Astrocyte of the cerebellum (primary cell): ENCODE results near the gene DISC1.
"Not testable (repeated sequence)": the region's sequence is repeated elsewhere in the genome, so short reads cannot be mapped to it uniquely, and the experiment has no call there.

Experiments used
- DNase-seq: peaks from one replicate; pipeline ENCODE4 v3.0.0-alpha.2; 2011; ENCODE audit warnings: low read depth
- H3K4me3 ChIP-seq: 2 replicates; pipeline ENCODE4 v1.5.1; 2011; ENCODE audit warnings: mild to moderate bottlenecking, low read depth, low read length, moderate library complexity
- CTCF ChIP-seq: IDR thresholded peaks from 2 replicates; pipeline ENCODE4 v1.5.1; 2012; ENCODE audit warnings: low read length, low read depth, moderate library complexity, mild to moderate bottlenecking; ENCODE audit errors: missing control alignments
- in situ Hi-C: cut with HindIII; loops from 2 replicates; pipeline ENCODE4 v1.10.0; 2017; ENCODE audit warnings: low sequenced_read_pairs

Gene DISC1

GRCh38 chr1:231724041-231724440 is 97.5 kb downstream of the DISC1 start:
- in situ Hi-C loops = no loop called here
- no peak for TF ChIP-seq CTCF
- no peak overlapping the region for H3K4me3 ChIP-seq

GRCh38 chr1:231724876-231725647 is 98.5 kb downstream of the DISC1 start:
- peak; percentile 20 for DNase-seq
- peak; percentile 50 for TF ChIP-seq CTCF
- in situ Hi-C loops = no loop called here
- no peak overlapping the region for H3K4me3 ChIP-seq

More at GRCh38 chr1:231724041-231724440, 97.5 kb downstream of the DISC1 start:
- DNase-seq = no peak

- no peak overlapping the region for H3K4me3 ChIP-seq
- no peak for TF ChIP-seq CTCF
- in situ Hi-C loops = no loop called here
- no peak for DNase-seq
Measured at GRCh38 chr1:231727171-231727570, 100.6 kb downstream of the DISC1 start.

- in situ Hi-C loops, DNase-seq, H3K4me3 ChIP-seq: not testable (repeated sequence)
Measured at GRCh38 chr1:231728987-231729386, 102.4 kb downstream of the DISC1 start.

- TF ChIP-seq CTCF = no peak
- no peak overlapping the region for H3K4me3 ChIP-seq
- in situ Hi-C loops = no loop called here
- DNase-seq = peak; percentile 8
Measured at GRCh38 chr1:231729544-231729943, 103.0 kb downstream of the DISC1 start.

- in situ Hi-C loops = no loop called here
- no peak for DNase-seq
- no peak overlapping the region for H3K4me3 ChIP-seq
- no peak for TF ChIP-seq CTCF
Measured at GRCh38 chr1:231731268-231731667, 104.7 kb downstream of the DISC1 start.

- in situ Hi-C loops = no loop called here
Measured at GRCh38 chr1:231733063-231733462, 106.5 kb downstream of the DISC1 start.

More at GRCh38 chr1:231733063-231733462, 106.5 kb downstream of the DISC1 start:
- DNase-seq = no peak
- H3K4me3 ChIP-seq = no peak overlapping the region
- no peak for TF ChIP-seq CTCF
